Endothelial cell (in vitro differentiated cells): ENCODE data around the gene IL36RN. TPM values are rescaled to one million over a fixed set of nuclear protein-coding genes. Genes with fewer than 3 reads are reported as not detected.

ENCODE experiments used
- DNase-seq: peaks from one replicate; pipeline ENCODE4 v3.0.0; 2021; ENCODE audit warnings: low spot score
- H3K27ac Mint-ChIP-seq: one replicate; pipeline ENCODE4 v1.8.0; 2021; ENCODE audit warnings: mixed read lengths, inconsistent platforms; ENCODE audit not compliant: unreplicated experiment
- H3K27me3 Mint-ChIP-seq: one replicate; pipeline ENCODE4 v1.8.0; 2021; ENCODE audit warnings: mild to moderate bottlenecking, moderate library complexity, mixed read lengths, inconsistent platforms; ENCODE audit not compliant: unreplicated experiment
- H3K36me3 Mint-ChIP-seq: one replicate; pipeline ENCODE4 v1.8.0; 2021; ENCODE audit warnings: mild to moderate bottlenecking, low read depth, mixed read lengths, inconsistent platforms; ENCODE audit not compliant: unreplicated experiment
- H3K4me1 Mint-ChIP-seq: one replicate; pipeline ENCODE4 v1.8.0; 2021; ENCODE audit warnings: mild to moderate bottlenecking, mixed read lengths, inconsistent platforms; ENCODE audit not compliant: unreplicated experiment
- H3K4me3 Mint-ChIP-seq: one replicate; pipeline ENCODE4 v1.8.0; 2021; ENCODE audit warnings: mild to moderate bottlenecking, mixed read lengths, inconsistent platforms; ENCODE audit not compliant: unreplicated experiment
- H3K9me3 Mint-ChIP-seq: one replicate; pipeline ENCODE4 v1.8.0; 2021; ENCODE audit warnings: mixed read lengths, inconsistent platforms; ENCODE audit not compliant: unreplicated experiment
- CTCF ChIP-seq: fragments of 200-600 bp; sonication (generic); IDR thresholded peaks from one replicate; pipeline ENCODE4 v1.5.0; 2021; ENCODE audit warnings: antibody characterized with exemption; ENCODE audit not compliant: unreplicated experiment
- total RNA-seq: library from RNA; stranded (reverse); fragmentation: NEBNext Ultra II Directional; extraction: Animal tissue kit (Norgen Biotek cat#: 25700); gene quantifications from one replicate; pipeline ENCODE4 v1.2.1, GENCODE V29; 2021; ENCODE audit not compliant: unreplicated experiment

Gene IL36RN
- total RNA-seq, 1 donor from 2014 or later: not detected

- no peak for TF ChIP-seq CTCF
- no peaks in the 10 kb centered on the region for H3K9me3 Mint-ChIP-seq
- DNase-seq: no peak
- no peaks in the 10 kb centered on the region for H3K36me3 Mint-ChIP-seq
- no peaks in the 10 kb centered on the region for H3K27me3 Mint-ChIP-seq
- peaks cover 2% of the 10 kb centered on the region for H3K4me1 Mint-ChIP-seq
- H3K4me3 Mint-ChIP-seq: no peak overlapping the region
- no peak overlapping the region for H3K27ac Mint-ChIP-seq
These were observed 53.4 kb downstream of the IL36RN start for GRCh38 chr2:113112441-113112840.

- H3K27ac Mint-ChIP-seq: no peak overlapping the region
- TF ChIP-seq CTCF: no peak
- H3K36me3 Mint-ChIP-seq: no peaks in the 10 kb centered on the region
- H3K9me3 Mint-ChIP-seq: no peaks in the 10 kb centered on the region
- no peak for DNase-seq
- no peaks in the 10 kb centered on the region for H3K27me3 Mint-ChIP-seq
- no peak overlapping the region for H3K4me3 Mint-ChIP-seq
- peaks cover 2% of the 10 kb centered on the region for H3K4me1 Mint-ChIP-seq
These were observed 53.9 kb downstream of the IL36RN start for GRCh38 chr2:113112871-113113270.

GRCh38 chr2:113113807-113114206 lies 54.8 kb downstream of the IL36RN start:
- Mint-ChIP-seq H3K4me1 (peaks cover 2% of the 10 kb centered on the region), H3K27ac (no peak overlapping the region), H3K4me3 (no peak overlapping the region), H3K36me3 (no peaks in the 10 kb centered on the region), H3K27me3 (no peaks in the 10 kb centered on the region), H3K9me3 (no peaks in the 10 kb centered on the region)
- no peak for DNase-seq
- TF ChIP-seq CTCF: no peak

Other genes starting within 250 kb of the IL36RN start
- not detected for gene IL1B, start 222.4 kb upstream of the IL36RN start, total RNA-seq
- gene IL37, start 148.0 kb upstream of the IL36RN start, total RNA-seq: not detected
- not detected for gene IL36G, start 81.2 kb upstream of the IL36RN start, total RNA-seq
- not detected for gene IL36A, start 53.7 kb upstream of the IL36RN start, total RNA-seq
- gene IL36B, start 6.3 kb upstream of the IL36RN start, total RNA-seq: not detected
- not detected for gene IL1F10, start 8.8 kb downstream of the IL36RN start, total RNA-seq
- not detected for gene IL1RN, start 68.4 kb downstream of the IL36RN start, total RNA-seq
- gene PSD4, start 114.8 kb downstream of the IL36RN start, total RNA-seq: 1.9 TPM
- 2.1 TPM for gene PAX8, start 219.7 kb downstream of the IL36RN start, total RNA-seq